Esophagus squamous epithelium (tissue), 4 donors: ENCODE data around the gene DTNA.

ENCODE experiments used
- POLR2A ChIP-seq, 4 donors: fragments of 450-650 bp; IDR thresholded peaks; one replicate each; pipeline ENCODE4 v1.6.1; 2017; ENCODE audit warnings: antibody characterized with exemption in 4 of 4, mild to moderate bottlenecking in 4 of 4, moderate library complexity in 3 of 4
- TF ChIP-seq, protein P1 (sequence below), 6 experiments: fragments of 450-650 bp in 4 of 6; fragments of 200-600 bp in 2 of 6; sonication (generic) in 2 of 6; IDR thresholded peaks; one replicate each; pipeline ENCODE4 v1.5.1; 2016 to 2019; ENCODE audit warnings: antibody characterized with exemption in 6 of 6, mild to moderate bottlenecking in 4 of 6, moderate library complexity in 4 of 6

DNA sequence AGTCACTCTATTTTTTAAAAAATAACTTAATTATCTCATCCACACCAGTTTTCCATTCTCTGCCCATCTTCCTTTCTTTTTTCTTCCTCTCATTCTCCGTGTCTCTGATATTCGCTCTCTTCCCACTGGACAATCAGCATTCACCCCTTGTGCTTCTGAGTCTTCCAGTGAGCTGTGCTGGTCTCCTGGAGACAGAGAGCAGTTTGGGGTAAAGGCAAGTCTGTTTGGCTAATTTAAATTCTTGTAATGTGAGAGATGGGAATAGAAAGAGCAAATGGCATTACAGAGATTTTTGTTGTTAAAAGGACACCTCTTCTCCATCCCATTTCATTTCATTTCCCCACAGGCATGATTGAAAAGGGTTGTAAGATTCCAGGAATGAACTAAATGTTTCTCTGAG lies 107.5 kb downstream of the DTNA start:
- TF ChIP-seq, protein P1, sequence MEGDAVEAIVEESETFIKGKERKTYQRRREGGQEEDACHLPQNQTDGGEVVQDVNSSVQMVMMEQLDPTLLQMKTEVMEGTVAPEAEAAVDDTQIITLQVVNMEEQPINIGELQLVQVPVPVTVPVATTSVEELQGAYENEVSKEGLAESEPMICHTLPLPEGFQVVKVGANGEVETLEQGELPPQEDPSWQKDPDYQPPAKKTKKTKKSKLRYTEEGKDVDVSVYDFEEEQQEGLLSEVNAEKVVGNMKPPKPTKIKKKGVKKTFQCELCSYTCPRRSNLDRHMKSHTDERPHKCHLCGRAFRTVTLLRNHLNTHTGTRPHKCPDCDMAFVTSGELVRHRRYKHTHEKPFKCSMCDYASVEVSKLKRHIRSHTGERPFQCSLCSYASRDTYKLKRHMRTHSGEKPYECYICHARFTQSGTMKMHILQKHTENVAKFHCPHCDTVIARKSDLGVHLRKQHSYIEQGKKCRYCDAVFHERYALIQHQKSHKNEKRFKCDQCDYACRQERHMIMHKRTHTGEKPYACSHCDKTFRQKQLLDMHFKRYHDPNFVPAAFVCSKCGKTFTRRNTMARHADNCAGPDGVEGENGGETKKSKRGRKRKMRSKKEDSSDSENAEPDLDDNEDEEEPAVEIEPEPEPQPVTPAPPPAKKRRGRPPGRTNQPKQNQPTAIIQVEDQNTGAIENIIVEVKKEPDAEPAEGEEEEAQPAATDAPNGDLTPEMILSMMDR (IDR thresholded peaks at IDR 0.05), result no peak
- TF ChIP-seq POLR2A (IDR thresholded peaks at IDR 0.05), result no peak
